22Rv1 (cell line): ENCODE data around the gene IL1F10.
"Not testable (repeated sequence)": the region's sequence is repeated elsewhere in the genome, so short reads cannot be mapped to it uniquely, and the experiment has no call there.

Source experiments
- ZFX ChIP-seq: fragments of 450-650 bp; IDR thresholded peaks from 2 replicates; pipeline ENCODE4 v1.6.1; 2017; ENCODE audit warnings: antibody characterized with exemption, borderline replicate concordance
- TF ChIP-seq, protein P1 (sequence below): fragments of 450-650 bp; IDR thresholded peaks from 2 replicates; pipeline ENCODE4 v1.5.1; 2017; ENCODE audit warnings: mild to moderate bottlenecking

DNA sequence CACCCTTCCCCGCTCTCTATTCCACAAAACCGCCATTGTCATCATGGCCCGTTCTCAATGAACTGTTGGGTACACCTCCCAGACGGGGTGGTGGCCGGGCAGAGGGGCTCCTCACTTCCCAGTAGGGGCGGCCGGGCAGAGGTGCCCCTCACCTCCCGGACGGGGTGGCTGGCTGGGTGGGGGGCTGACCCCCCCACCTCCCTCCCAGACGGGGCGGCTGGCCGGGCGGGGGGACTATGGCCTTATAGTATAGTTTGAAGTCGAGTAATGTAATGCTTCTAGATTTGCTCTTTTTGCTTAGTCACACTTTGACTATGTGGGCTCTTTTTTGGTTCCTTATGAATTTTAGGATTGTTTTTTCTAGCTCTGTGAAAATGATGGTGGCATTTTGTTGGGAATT lies 28.5 kb downstream of the IL1F10 start:
- TF ChIP-seq, protein P1, sequence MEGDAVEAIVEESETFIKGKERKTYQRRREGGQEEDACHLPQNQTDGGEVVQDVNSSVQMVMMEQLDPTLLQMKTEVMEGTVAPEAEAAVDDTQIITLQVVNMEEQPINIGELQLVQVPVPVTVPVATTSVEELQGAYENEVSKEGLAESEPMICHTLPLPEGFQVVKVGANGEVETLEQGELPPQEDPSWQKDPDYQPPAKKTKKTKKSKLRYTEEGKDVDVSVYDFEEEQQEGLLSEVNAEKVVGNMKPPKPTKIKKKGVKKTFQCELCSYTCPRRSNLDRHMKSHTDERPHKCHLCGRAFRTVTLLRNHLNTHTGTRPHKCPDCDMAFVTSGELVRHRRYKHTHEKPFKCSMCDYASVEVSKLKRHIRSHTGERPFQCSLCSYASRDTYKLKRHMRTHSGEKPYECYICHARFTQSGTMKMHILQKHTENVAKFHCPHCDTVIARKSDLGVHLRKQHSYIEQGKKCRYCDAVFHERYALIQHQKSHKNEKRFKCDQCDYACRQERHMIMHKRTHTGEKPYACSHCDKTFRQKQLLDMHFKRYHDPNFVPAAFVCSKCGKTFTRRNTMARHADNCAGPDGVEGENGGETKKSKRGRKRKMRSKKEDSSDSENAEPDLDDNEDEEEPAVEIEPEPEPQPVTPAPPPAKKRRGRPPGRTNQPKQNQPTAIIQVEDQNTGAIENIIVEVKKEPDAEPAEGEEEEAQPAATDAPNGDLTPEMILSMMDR: not testable (repeated sequence)
- TF ChIP-seq ZFX: not testable (repeated sequence)
